GM21528 (cell line): Measurements from ENCODE around the gene CDHR2.
"Not testable (repeated sequence)": the region's sequence is repeated elsewhere in the genome, so short reads cannot be mapped to it uniquely, and the experiment has no call there.

Experiments used
- ATAC-seq: cut with Tn5 transposase; IDR thresholded peaks from one replicate; pipeline ENCODE4 v1.9.1; 2021; ENCODE audit warnings: mild to moderate bottlenecking, moderate library complexity; ENCODE audit not compliant: unreplicated experiment, low FRiP score

Gene CDHR2

GRCh38 chr5:176540956-176541337, 8.2 kb upstream of the CDHR2 start:
- ATAC-seq = no peak

- ATAC-seq = no peak
Measured at GRCh38 chr5:176541338-176542134, 7.6 kb upstream of the CDHR2 start.

GRCh38 chr5:176542135-176542595, 7.0 kb upstream of the CDHR2 start:
- ATAC-seq = no peak

- peak; percentile 45 for ATAC-seq
Measured at GRCh38 chr5:176542596-176543427, 6.3 kb upstream of the CDHR2 start.

GRCh38 chr5:176543428-176544182, 5.5 kb upstream of the CDHR2 start:
- peak; percentile 62 for ATAC-seq

GRCh38 chr5:176545388-176545736, 3.8 kb upstream of the CDHR2 start:
- ATAC-seq = no peak

- ATAC-seq = no peak
Measured at GRCh38 chr5:176545737-176546509, 3.2 kb upstream of the CDHR2 start.

- no peak for ATAC-seq
Measured at GRCh38 chr5:176547802-176548201, 1.3 kb upstream of the CDHR2 start.

DNA sequence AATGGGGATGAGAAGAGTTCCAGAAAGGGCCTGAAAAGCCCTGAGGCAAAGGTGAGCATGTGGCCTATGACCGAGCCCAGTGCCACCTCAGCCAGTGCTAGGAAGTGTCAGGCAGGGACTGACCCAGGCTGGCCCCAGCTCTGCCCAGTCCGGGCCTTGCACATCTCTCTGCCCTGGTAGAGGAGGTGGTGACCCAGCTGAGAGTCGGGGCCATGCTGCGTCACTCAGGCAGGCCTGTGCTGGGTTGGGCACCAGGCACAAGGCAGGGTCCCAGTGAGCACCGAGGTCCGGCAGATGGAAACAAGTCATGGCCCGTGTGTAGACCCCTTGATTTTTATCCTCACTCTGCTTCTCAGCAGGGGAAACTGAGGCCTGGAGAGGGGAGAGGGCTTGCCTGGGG, 729 bp downstream of the CDHR2 start:
- no peak for ATAC-seq

- ATAC-seq = no peak
Measured at GRCh38 chr5:176550275-176550831, 1.2 kb downstream of the CDHR2 start.

- ATAC-seq = not testable (repeated sequence)
Measured at GRCh38 chr5:176550937-176551336, 1.8 kb downstream of the CDHR2 start.

DNA sequence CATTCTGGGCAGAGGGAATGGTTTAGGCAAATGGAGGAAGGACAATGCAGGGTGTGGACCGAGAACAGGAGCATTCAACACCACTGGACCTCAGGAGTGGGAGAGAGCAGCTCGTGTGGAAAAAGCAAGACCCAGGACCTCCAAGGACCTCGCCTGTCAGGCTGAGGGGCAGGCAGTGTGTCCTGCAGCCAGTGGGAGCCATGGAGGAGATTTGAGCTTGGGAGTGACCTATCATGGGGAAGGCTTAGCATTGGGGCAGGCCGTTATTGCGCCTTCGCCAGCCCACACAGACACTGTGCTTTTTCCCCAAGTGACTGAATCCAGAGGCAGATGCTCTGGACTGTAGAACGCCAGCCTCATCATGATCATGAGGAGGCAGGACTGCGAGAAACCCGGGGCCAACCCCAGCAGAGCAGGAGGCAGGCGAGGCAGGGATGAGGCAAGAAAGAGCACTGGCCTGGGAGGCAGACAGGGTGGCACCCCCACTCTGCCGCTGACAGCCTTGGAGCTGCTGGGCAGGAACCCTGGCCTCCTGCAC, 3.3 kb downstream of the CDHR2 start:
- ATAC-seq = no peak

GRCh38 chr5:176553260-176554085, 4.3 kb downstream of the CDHR2 start:
- no peak for ATAC-seq

DNA sequence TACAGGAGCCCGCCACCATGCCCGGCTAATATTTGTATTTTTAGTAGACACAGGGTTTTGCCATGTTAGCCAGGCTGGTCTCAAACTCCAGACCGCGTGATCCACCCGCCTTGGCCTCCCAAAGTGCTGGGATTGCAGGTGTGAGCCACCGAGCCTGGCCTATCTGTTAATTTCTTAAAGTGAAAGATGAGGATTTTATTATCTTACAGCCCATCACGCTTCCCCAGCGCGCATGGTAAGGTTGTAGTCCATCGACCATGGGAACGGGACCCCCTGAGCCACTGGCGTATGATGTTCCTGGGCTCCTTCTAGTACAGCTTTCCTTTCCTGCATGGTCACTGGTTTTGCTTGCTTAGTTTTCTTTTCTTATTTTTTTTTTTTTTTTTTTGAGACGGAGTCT, 8.7 kb downstream of the CDHR2 start:
- no peak for ATAC-seq

GRCh38 chr5:176559683-176560082, 10.5 kb downstream of the CDHR2 start:
- ATAC-seq = no peak

DNA sequence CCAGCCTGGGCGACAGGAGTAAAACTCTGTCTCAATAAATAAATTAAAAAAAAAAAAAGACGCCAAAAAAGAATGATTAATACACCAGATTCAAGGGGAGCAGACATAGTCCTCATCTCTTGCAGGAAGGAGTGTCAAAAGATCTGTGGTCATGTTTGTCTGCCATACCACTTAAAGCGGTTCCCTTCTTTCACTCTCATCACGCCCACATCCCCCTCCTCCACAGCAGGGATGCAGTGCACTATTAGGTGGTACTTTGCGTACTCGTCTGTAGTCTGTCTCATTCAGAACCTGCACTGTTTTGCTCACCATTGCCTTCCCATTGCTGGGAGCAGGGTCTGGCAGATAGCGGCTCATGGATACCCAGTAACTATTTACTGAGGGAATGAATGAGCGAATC, 11.2 kb downstream of the CDHR2 start:
- ATAC-seq = no peak

DNA sequence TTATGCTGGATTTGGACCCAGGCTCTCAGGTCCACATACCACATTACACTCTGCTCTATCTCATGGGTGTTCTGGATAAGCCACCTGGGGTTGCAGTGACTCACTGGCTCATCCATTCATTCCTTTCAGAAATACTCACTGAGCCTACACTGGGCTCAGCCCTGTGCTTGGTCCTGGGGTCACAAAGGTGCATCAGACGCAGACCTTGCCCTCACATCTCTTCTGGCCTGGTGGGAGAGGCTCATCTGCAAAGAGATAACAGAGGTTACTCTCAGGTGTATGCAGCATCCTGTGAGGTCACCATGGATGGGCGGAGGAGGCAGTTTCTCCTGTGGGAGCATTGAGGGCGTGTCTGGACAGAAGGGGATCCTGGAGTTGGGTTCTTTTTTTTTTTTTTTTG, 12.1 kb downstream of the CDHR2 start:
- no peak for ATAC-seq

GRCh38 chr5:176562189-176562588, 13.0 kb downstream of the CDHR2 start:
- no peak for ATAC-seq

DNA sequence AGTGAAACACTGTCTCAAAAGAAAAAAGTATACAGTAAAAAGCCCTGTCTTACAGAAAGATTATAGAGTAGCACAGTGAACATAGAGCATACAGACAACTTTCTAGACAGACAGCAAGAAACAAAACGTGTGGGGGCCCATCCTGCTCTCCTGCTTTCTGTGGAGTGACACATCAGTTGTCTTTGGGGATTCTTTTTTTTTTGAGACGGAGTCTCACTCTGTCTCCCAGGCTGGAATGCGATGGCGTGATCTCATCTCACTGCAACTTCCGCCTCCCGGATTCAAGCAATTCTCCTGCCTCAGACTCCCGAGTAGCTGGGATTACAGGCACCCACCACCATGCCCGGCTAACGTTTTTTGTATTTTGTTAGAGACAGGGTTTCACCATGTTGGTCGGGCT, 14.9 kb downstream of the CDHR2 start:
- ATAC-seq = no peak
